IPS-18c (cell line): ENCODE data around the gene MAD1L1.

Source experiments
- H3K4me3 ChIP-seq: 2 replicates; pipeline ENCODE4 v1.7.0; 2013; ENCODE audit warnings: low read depth, mild to moderate bottlenecking, low read length, moderate library complexity; ENCODE audit not compliant: insufficient read depth
- H3K9me3 ChIP-seq: one replicate; pipeline ENCODE4 v1.6.1; 2013; ENCODE audit warnings: mild to moderate bottlenecking, low read length, moderate library complexity; ENCODE audit not compliant: control insufficient read depth, insufficient read depth

Gene MAD1L1

DNA sequence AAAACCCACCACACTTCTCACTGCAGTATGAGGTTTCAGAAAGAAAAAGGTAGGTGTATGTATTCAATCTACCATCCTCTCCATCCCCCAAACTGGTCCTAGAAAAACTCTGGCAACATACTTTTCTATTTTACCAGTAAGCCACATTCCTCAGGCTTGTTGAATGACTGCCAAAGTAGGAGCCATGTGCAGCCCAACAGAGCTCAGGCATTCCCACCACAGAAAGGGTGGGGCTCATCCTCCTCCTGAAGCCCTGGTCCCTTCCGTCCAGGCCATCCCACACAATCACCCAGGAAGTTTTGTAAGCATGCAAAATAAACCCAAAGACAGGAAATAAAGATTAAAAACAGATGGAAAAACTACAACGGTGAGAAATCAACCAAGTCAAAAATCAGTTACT lies 57.2 kb downstream of the MAD1L1 start:
- Histone ChIP-seq H3K4me3 (no peak overlapping the region), H3K9me3 (peaks cover 2% of the 10 kb centered on the region)

DNA sequence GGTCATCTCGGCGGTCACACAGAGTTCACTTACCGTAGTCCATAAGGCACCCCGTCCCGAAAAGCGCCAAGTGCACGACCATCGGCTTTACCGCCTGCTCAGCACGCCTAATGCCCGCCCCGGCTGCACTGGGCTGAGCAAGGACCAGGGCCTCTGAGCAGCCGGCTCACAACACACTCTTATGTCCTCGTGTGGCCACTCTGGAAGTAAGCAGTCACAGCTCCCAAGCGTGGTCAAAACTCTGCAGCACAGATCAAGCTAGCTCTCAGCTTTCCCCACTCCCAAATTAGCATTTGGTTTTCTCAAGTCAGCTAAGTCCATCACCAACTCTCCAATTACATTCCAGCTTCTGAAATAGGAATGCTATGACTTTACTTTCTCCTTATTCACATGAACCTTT lies 57.7 kb downstream of the MAD1L1 start:
- Histone ChIP-seq H3K4me3 (no peak overlapping the region), H3K9me3 (peaks cover 2% of the 10 kb centered on the region)

DNA sequence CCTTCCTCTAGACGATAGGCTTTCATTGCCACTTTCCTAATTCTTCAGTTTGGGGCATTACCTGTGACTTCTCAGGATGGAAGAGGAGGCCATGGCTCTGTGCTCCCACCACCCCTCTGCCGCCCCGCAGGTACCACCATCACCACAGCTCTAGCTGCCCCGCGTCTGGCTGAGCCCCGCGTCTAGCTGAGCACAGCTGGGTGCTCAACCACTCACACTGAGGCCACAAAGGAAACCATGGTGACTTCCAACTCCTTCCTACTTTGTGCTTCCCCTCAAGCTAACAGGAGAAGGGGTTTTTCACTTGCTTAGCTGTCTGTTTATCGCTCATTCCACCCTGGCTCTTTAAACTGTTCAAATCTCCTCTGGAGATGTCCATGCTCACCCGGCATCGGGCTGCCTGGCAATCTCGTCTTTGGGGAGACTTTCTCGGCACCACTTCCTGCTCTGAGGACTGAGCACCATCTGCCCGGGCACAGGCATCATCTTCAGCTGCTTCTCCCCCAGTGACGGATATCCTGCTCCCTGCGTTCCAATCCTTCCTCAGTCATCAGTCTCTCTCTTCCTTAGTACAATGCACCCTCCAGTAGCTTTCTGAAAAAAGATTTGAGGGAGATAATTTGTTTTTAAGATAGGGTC lies 59.4 kb downstream of the MAD1L1 start:
- Histone ChIP-seq H3K4me3 (no peak overlapping the region), H3K9me3 (peaks cover 2% of the 10 kb centered on the region)

DNA sequence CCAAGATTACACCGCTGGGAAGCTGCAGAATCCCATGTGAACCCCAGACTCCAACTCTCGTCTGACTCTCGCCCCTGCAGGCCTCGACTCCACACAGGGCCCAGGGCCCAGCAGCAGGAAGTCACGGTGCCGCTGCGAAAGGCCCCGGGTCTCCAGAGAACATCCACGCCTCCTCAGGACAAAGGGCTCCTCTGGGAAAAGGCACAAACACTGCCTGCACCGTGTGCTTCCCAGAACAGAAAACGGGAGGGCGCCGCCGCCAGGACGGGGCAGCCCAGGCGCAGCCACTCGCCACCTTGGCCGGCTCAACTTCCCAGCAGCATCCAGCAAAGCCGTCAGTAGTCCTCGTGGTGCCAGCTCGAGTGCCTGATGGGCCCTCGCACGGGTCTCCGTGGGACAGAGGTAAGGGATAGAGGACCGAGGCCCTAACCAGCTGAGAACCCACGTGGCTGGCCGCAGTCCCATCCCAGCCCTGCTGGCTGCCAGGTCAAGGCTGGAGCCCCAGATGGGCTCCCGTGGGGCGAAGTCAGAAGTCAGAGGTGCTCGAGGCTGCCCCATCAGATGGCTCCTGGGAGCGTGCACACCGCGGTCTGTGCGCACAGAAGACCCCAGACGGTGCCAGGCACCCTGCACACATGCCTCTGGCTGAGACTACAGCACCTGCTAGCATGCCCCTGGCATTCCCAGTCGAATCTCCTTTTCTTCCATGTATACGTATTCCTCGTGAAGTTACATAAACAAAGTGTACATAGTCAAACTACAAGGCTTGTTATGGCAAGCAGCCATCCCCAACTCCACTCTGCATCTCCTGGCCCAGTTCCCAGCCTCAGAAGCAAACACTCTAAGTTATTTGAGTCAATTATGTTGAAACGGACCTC lies 60.2 kb downstream of the MAD1L1 start:
- peaks cover 2% of the 10 kb centered on the region for H3K9me3 ChIP-seq
- no peak overlapping the region for H3K4me3 ChIP-seq

DNA sequence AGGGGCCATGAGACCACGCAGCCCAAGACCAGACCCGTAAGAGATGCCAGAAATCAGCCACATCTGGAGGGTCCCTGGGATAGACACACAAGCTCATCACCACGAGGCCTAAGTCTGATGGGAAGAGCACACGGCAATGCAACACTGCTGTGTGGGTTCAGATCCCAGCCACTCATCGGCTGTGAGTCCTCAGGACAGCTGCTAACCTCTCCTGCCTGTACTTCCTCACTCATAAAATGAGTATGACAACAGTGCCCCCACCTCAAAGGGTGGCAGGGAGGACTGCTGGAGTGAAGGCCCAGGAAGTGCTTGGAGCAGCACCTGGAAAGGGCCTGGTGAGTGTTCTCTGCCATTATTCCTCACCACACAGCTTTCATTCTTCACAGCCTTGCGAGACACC lies 60.9 kb downstream of the MAD1L1 start:
- Histone ChIP-seq H3K9me3 (peaks cover 2% of the 10 kb centered on the region), H3K4me3 (no peak overlapping the region)

DNA sequence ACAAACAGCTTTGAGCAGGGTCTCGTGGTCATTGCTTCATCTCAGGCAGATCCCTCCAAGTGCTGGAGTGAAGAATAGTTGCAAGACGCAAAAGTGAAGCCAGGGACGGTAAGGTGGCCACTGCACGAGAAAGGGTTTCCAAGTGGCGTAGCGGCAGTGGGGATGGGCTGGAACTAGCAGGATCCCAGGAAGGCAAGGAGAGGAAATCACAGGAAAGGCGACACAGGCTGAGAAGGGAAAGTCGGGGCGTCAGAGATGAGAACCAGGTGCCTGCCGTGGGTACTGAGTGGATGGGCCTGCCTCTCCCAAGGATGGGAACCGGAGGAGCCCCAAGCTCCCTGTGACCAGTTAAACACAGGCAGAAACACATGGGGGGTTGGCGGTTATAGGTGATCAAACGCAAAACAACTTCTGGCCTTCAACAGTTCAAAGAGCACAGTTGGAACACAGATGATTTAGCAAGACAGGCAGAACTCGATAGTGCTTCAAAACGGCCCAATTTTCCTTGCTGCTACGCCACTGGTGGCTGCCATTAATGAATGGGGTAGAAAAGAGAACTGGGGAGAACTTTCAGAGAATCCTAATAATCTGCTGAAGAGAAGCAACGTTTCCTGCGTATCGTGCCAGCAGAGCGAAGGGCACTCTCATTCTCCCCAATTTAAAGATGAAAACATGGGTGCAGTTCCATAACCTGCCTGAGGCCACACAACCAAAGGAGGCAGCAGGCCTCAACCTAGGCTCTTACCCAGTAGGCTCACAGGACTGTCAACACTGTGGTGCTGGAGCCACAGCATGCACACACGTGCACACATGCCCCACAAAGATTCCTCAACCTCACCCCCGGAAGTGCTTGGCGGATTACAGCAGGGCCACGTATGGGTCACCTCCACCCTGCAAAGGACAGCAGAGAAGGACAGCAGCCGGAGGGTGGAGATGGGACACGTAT lies 61.9 kb downstream of the MAD1L1 start:
- Histone ChIP-seq H3K9me3 (peaks cover 2% of the 10 kb centered on the region), H3K4me3 (no peak overlapping the region)

DNA sequence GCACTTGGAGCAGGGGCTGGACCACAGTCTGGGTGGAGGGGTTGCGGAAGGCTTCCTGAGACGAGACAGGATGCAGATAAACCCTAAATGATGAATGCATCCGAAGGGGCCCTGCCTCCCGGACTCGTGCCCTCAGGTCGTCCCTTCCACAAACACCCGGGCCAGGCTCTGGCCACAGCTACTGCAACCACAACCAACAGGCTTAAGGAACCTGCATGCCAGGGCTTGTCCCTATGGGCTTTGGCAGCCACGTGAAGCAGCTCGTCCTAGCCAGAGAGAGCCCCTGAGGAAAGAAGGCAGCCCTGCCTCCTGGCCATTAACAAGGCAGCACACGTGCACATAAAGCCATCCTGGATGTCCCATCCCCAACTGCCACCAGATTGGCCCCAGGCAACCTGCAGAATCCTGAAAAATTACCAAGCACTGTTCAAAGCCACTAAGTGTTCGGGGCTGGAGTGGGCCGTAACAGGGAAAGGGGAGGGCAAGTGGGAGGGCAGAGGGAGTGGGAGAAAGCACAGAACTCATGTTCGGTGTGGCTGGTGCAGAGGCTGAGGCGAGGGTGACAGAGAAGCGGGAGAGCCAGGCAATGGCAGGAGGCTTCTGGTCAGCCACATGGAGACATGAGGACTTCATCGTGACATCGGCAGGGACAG lies 62.7 kb downstream of the MAD1L1 start:
- H3K9me3 ChIP-seq: peaks cover 4% of the 10 kb centered on the region
- no peak overlapping the region for H3K4me3 ChIP-seq

DNA sequence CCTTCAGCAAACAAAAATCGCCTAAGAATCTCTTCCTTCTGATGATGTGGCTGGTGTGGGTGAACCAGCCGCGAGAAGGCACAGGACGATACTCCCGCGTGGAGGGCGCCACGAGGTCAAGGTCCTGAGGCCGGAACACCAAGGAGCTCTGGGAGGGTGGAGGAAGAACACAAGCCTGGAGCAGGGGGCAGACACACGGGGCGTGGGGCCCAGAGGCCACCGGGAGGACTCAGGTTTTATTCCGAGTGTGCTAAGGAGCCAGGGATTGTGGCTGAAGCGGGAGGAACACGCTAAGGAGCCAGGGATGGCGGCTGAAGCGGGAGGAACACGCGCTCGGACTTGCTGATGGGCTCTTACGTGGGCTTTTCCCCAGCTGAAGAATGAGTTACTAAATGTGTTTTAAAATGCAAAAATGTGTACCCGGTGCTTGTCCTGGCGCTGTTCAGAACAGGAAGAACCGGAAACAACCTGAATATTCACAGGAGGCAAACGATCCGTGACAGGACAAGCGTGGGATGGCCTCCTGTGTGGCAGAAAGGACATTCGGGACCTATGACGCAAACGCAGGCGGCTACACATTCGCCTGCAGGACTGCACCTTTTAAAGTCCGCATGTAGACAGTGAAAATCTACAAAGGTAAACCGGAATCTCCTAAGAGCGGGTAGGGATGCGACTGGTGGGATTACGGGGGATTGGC lies 64.0 kb downstream of the MAD1L1 start:
- peaks cover 4% of the 10 kb centered on the region for H3K9me3 ChIP-seq
- H3K4me3 ChIP-seq: no peak overlapping the region

DNA sequence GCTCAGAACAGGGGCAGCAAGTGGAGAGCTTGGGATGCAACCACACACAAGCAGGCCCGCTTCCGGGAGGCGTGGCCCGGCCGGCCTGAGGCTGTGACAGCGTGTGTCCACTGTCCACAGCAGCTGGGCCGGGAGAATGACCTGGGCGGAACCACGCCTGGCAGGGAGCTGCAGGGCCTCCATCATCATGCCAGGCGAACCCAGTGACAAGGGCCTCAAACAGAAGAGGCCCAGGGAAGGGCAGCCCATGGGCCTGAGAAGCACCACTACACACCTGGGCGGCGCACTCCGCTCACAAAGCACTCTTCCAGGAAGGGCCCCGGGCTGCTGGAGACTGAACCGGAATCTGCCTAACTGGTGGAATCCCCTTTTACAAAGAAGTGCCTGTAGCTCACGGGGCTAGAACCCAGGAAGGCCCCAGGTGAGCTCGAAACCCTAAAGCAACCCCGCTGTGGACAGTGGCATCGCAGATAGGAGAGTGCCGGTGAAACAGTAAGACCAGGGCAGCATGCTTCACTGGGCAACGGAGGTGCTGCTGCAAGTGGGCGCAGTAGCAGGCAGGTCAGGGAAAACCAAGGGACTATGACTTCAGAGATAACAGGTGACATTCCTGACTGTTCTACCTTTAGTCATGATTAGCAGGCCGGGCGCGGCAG lies 66.0 kb downstream of the MAD1L1 start:
- Histone ChIP-seq H3K4me3 (no peak overlapping the region), H3K9me3 (peaks cover 2% of the 10 kb centered on the region)

DNA sequence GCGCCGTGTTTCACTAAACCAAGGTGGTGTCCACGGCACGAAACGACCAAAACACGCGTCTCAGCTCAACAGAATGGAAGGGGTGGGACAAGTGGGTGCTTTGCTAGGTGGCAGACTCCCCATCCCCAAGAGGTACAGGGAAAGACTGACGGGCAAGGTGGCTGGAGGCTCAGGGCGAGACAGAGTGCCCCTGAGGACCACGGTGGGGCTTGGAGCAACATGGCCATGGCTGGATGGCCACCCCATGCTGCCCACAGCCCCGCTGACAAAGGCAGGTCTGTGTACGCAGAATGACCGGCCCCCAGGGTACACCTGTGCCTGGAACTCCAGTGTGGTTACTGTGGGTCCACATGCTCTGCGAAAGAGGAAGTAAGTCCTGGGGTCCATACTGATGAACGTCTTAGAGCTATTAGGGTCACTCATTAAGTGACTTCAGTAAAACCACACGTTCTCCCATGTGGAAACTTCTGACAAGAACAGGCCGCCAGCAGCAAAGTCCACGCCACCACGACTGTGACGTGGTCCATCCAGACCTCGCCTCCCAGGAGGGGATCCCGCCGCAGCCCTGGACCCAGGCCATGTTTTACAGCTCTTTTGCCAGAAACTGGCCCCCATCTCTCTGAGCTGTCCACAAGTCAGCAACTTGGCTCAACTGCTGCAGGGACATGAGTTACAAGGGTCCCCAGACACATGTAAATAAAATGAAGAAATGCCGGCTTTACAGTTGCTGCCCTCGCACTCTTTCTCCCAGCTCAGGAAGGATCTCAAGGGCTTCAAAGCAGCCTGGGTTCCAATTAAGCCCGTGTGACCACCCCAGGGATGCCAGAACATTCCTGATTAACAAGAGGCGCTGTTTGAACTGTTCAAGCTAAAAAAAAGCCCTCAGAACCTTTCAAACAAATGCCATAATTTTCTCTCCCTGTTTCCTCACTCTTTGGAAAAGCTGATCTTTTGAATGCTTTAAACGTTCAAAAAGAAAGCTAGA lies 66.8 kb downstream of the MAD1L1 start:
- peaks cover 2% of the 10 kb centered on the region for H3K9me3 ChIP-seq
- no peak overlapping the region for H3K4me3 ChIP-seq

DNA sequence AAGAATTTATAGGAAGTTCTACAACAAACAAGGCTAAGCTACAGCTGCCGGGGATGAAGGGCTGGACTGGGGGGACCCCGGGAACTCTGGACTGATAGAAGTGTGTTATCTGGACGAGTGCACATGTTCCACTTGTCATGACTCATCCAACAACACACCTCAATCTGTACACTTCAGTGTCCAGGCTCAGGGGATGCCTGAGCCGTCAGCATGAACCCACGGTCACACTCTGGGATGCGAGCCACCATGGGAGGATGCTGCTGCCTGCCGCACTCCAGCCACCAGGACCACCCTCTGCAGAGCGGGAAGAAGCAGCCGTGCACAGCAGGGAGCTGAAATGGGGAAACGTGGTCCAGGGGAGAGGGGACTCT lies 67.5 kb downstream of the MAD1L1 start:
- peaks cover 2% of the 10 kb centered on the region for H3K9me3 ChIP-seq
- no peak overlapping the region for H3K4me3 ChIP-seq

DNA sequence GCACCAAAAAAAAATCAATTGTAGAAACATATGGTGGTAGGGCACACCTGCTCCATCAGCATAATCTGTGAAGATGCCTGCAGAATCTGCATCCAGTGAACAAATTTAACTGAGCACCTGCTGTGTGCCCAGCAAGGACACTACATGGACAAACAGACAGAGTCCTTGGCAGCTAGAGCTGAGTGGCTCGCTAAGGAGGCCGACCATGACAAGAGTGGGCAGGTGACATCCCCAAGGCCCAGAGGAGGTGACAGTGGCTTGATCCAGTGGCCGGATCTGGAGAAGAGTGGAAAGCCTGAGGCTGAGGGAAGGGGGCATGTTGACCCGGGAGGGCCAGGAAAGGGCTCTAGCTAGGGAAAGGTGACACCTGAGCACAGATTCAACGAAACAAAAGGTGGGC lies 68.1 kb downstream of the MAD1L1 start:
- Histone ChIP-seq H3K9me3 (peaks cover 2% of the 10 kb centered on the region), H3K4me3 (no peak overlapping the region)

DNA sequence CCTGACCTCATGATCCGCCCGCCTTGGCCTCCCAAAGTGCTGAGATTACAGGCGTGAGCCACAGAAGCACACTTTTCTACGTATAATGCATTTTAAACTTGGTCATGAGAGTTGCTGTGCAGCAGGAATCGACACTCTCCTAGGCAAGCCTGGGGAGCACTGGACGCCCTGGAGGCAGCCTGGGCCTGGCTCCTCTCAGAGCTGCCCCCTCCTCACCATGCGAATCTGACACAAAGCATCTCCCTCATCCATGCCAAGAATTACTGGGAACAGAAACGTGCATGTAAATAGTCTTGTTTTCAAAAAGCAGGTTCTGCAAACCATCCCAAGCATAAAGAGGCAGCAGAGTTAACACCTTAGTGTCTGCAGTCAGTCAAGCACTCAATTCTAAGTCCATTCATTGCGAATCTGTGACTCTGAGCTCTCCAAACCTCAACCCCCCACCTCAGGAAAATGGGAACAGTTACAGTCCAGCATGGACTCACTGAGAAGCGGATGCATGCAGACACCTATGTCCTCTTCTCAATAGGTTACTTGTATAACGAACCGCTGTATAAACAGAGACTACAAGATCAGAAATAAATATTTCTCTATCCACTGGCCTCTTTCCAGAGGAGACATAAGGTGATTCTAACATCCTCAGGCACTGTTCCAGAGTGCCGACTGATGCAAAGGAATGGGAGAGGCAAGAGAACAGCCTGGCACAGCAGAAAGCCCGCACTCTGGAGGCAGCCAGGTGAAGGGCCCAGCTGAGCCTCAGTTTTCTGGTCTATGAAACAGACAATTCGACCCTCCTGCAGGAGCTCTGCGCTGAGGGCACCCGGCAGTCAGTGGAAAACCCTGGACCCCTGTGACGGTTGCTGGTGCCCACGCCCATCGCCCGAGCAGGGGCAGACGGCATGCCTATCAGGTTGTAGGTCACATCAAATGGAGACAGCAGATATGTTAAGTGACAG lies 68.9 kb downstream of the MAD1L1 start:
- Histone ChIP-seq H3K4me3 (no peak overlapping the region), H3K9me3 (peaks cover 2% of the 10 kb centered on the region)

DNA sequence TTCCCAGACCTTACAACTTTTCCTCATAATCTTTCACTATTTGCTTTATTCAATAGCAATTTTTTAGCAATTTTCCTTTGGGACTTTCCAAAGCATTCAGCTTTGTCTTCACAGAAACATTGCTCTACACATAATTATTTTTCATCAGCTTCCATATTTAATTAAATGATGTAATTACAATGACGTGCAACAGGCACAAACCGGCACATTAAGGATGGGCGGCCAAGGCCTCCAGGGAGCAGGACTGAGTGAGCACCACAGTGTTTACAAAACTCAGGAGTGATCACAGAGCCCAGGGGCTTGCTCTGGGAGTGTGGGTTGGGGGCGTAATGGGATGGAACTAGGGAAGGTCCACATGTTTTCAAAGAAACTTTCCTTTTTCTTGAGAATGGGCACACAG lies 69.8 kb downstream of the MAD1L1 start:
- Histone ChIP-seq H3K4me3 (no peak overlapping the region), H3K9me3 (peaks cover 2% of the 10 kb centered on the region)
